Naive B cell (primary cell): ENCODE measurements around the gene NDUFB8. TPM values are rescaled to one million over a fixed set of nuclear protein-coding genes. Genes with fewer than 3 reads are reported as not detected.

Source experiments
- ATAC-seq, 2 donors: fragments of 150-1000 bp; cut with Tn5 transposase; 2 replicates each; pipeline ENCODE4 v1.10.0; 2021; ENCODE audit warnings: low read depth in 2 of 2, mild to moderate bottlenecking in 2 of 2, moderate library complexity in 2 of 2
- DNase-seq: peaks from one replicate; pipeline ENCODE4 v3.0.0; 2022
- H3K27ac Mint-ChIP-seq, 6 donors: one replicate each; pipeline ENCODE4 v1.8.0; 2020 to 2022; ENCODE audit warnings: mild to moderate bottlenecking in 6 of 6, mixed read lengths in 6 of 6, moderate library complexity in 5 of 6, inconsistent platforms in 2 of 6
- H3K27me3 Mint-ChIP-seq, 3 donors: one replicate each; pipeline ENCODE4 v1.8.0; 2021 to 2022; ENCODE audit warnings: mixed read lengths in 3 of 3, mild to moderate bottlenecking in 1 of 3
- H3K36me3 Mint-ChIP-seq, 2 donors: one replicate each; pipeline ENCODE4 v1.8.0; 2020 to 2022; ENCODE audit warnings: mixed read lengths in 2 of 2, inconsistent platforms in 1 of 2, mild to moderate bottlenecking in 1 of 2
- H3K4me1 Mint-ChIP-seq, 3 donors: one replicate each; pipeline ENCODE4 v1.8.0; 2020 to 2022; ENCODE audit warnings: mixed read lengths in 3 of 3, inconsistent platforms in 1 of 3, mild to moderate bottlenecking in 1 of 3, moderate library complexity in 1 of 3
- H3K4me3 Mint-ChIP-seq, 8 donors: one replicate each; pipeline ENCODE4 v1.8.0; 2020 to 2022; ENCODE audit warnings: mild to moderate bottlenecking in 8 of 8, mixed read lengths in 8 of 8, moderate library complexity in 8 of 8, inconsistent platforms in 2 of 8
- H3K9me3 Mint-ChIP-seq, 7 donors: one replicate each; pipeline ENCODE4 v1.8.0; 2020 to 2022; ENCODE audit warnings: mixed read lengths in 7 of 7, mild to moderate bottlenecking in 5 of 7, inconsistent platforms in 2 of 7, moderate library complexity in 1 of 7
- polyA plus RNA-seq, 6 donors: library from polyadenylated mRNA; unstranded; fragments of 300-500 nt; fragmentation: Illumina TruSeq; gene quantifications; one replicate each; pipeline ENCODE4 v1.2.3, GENCODE V29; 2021; ENCODE audit warnings: low read depth in 6 of 6

The NDUFB8 gene
- polyA plus RNA-seq, 6 donors from 2014 or later, result 403 to 762 (median 428) TPM

GRCh38 chr10:100562008-100562672 lies 32.5 kb upstream of the NDUFB8 start:
- no peak overlapping the region for H3K27ac Mint-ChIP-seq
- H3K27me3 Mint-ChIP-seq, result peaks cover 8 to 49% (median 14%) of the 10 kb centered on the region in 3 donors
- DNase-seq (peak; percentile 65), ATAC-seq (peak; percentile 93)
- H3K4me1 Mint-ChIP-seq, result peaks cover 14 to 19% (median 18%) of the 10 kb centered on the region in 3 donors
- H3K36me3 Mint-ChIP-seq, result peaks cover 0 to 7% of the 10 kb centered on the region in 2 donors
- H3K9me3 Mint-ChIP-seq, result no peaks in the 10 kb centered on the region
- peak overlapping the region; percentile 45 to 81 (median 54) for H3K4me3 Mint-ChIP-seq

DNA sequence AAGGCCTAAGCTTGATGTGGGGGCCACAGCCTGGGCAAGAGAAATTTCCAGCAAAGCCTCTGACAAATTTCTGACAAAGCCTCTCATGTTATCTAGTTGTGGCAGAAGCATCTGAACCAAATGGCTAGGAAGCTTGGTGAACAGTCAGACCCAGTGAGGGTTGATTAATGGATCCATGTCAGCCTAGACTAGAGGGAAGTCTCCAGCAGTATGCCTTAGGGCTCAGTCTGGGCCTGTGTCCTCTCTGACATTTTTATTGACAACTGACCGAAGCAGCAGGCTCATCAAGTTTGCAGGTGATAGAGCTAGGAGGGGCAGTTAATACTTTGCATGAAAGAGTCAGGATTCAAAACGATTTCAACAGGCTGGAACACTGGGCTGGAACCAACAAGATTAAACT lies 31.3 kb upstream of the NDUFB8 start:
- Mint-ChIP-seq H3K4me1 (peaks cover 14 to 19% (median 18%) of the 10 kb centered on the region in 3 donors), H3K27me3 (peaks cover 8 to 39% (median 14%) of the 10 kb centered on the region in 3 donors), H3K9me3 (no peaks in the 10 kb centered on the region), H3K27ac (no peak overlapping the region), H3K4me3 (peak overlapping the region in 3 of 8 donors; percentile 39 to 74 (median 52)), H3K36me3 (peaks cover 3 to 8% of the 10 kb centered on the region in 2 donors)
- no peak for ATAC-seq
- no peak for DNase-seq

DNA sequence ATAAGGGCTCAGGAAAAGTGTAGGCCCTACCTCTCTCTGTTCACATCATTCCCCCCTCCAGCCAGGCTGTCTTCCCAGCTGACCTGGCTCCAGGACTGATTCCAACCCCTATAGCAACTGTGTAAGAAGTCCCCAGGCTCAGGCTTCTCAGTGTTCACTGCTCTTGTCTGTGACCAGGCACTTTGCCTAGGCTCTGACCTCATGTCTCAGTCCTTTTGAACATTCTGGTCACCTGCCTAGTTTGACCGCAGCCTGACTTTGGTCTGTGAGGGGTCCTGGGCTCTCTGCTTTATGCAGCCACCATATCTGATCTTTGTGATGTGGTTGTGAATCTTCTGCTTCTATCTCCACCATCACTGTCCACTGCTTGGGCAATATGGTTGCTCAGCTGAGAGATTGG lies 30.6 kb upstream of the NDUFB8 start:
- no peaks in the 10 kb centered on the region for H3K9me3 Mint-ChIP-seq
- peak overlapping the region in 1 of 8 donors; percentile 39 for H3K4me3 Mint-ChIP-seq
- peaks cover 8 to 33% (median 14%) of the 10 kb centered on the region in 3 donors for H3K27me3 Mint-ChIP-seq
- peak overlapping the region in 1 of 6 donors; percentile 20 for H3K27ac Mint-ChIP-seq
- DNase-seq, result no peak
- no peak for ATAC-seq
- peaks cover 6 to 8% of the 10 kb centered on the region in 2 donors for H3K36me3 Mint-ChIP-seq
- H3K4me1 Mint-ChIP-seq, result peaks cover 18 to 19% (median 18%) of the 10 kb centered on the region in 3 donors

DNA sequence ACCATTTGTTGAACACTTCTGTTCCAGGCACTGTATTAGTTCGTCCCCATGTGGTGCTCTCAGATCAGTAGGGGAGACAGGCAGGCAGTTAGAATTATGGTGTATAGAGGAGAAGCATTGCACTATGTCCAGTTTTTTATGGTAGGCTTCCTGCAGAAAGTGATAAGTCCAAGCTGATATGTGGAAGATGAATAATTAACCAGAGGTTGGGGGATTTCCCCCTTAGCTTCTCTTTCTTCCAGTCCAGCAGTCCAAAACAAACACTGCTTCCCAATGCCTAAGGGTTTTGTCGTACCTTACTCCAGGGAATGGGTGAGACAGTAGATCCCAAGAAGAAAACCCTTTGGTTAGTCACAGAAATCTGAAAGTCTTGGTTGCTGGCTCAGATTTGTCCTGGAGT lies 25.2 kb upstream of the NDUFB8 start:
- peaks cover 20 to 27% (median 24%) of the 10 kb centered on the region in 3 donors for H3K4me1 Mint-ChIP-seq
- H3K27ac Mint-ChIP-seq, result no peak overlapping the region
- H3K36me3 Mint-ChIP-seq, result peaks cover 6 to 10% of the 10 kb centered on the region in 2 donors
- no peak overlapping the region for H3K4me3 Mint-ChIP-seq
- ATAC-seq (no peak), DNase-seq (no peak)
- no peaks in the 10 kb centered on the region for H3K9me3 Mint-ChIP-seq
- H3K27me3 Mint-ChIP-seq, result no peaks in the 10 kb centered on the region

GRCh38 chr10:100553929-100554328 lies 24.3 kb upstream of the NDUFB8 start:
- no peak for DNase-seq
- peak overlapping the region in 1 of 8 donors; percentile 47 for H3K4me3 Mint-ChIP-seq
- peak overlapping the region in 2 of 6 donors; percentile 38 to 47 for H3K27ac Mint-ChIP-seq
- no peaks in the 10 kb centered on the region for H3K9me3 Mint-ChIP-seq
- no peaks in the 10 kb centered on the region for H3K27me3 Mint-ChIP-seq
- peaks cover 20 to 27% (median 25%) of the 10 kb centered on the region in 3 donors for H3K4me1 Mint-ChIP-seq
- H3K36me3 Mint-ChIP-seq, result peaks cover 6 to 20% of the 10 kb centered on the region in 2 donors
- ATAC-seq, result peak; percentile 64 to 71

DNA sequence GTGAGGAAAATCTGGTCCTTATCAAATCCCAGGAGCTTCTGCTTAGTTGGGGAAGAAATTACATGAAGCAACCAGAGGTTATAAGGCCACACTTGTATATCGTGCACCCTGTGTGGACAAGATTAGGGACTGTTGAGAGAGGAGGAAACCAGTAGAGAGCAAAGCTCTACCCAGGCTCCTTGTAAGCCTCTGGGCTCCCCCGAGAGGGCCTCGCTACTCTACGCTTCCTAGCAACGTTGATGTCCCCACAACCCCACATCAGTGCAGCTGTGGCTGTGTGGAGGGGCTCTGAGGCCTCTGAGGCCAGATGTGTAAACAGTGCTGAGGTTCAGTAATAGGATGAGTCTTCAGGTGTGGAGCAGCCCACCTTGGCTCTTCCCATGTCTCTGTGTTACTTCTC lies 22.1 kb upstream of the NDUFB8 start:
- no peak overlapping the region for H3K27ac Mint-ChIP-seq
- H3K4me3 Mint-ChIP-seq, result no peak overlapping the region
- H3K36me3 Mint-ChIP-seq, result peaks cover 19 to 33% of the 10 kb centered on the region in 2 donors
- DNase-seq, result no peak
- no peaks in the 10 kb centered on the region for H3K27me3 Mint-ChIP-seq
- no peak for ATAC-seq
- H3K9me3 Mint-ChIP-seq, result no peaks in the 10 kb centered on the region
- peaks cover 20 to 28% (median 27%) of the 10 kb centered on the region in 3 donors for H3K4me1 Mint-ChIP-seq

DNA sequence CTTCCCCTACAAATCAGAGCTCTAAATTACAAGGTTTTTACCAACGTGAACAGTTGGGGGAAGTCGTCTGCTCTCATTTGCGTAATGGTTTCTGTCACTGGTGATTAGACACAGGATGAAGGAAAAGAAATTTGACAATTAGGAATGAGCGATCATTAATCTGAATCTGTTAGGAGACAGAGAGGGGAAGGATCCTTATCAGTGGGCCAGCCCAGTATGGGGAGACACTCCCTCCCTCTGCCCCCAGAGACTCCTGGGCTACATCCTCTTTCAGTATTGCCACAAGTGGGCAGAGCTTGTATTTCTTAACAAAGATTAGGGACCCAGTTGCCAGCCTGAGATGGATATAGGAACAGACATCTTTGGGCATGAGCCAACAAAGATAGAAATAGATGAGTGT lies 21.5 kb upstream of the NDUFB8 start:
- DNase-seq (no peak), ATAC-seq (peak in 1 of 2 donors; percentile 38)
- Mint-ChIP-seq H3K36me3 (peaks cover 20 to 35% of the 10 kb centered on the region in 2 donors), H3K27me3 (no peaks in the 10 kb centered on the region), H3K4me3 (no peak overlapping the region), H3K9me3 (no peaks in the 10 kb centered on the region), H3K27ac (peak overlapping the region in 4 of 6 donors; percentile 48 to 77 (median 64)), H3K4me1 (peaks cover 20 to 28% (median 27%) of the 10 kb centered on the region in 3 donors)

DNA sequence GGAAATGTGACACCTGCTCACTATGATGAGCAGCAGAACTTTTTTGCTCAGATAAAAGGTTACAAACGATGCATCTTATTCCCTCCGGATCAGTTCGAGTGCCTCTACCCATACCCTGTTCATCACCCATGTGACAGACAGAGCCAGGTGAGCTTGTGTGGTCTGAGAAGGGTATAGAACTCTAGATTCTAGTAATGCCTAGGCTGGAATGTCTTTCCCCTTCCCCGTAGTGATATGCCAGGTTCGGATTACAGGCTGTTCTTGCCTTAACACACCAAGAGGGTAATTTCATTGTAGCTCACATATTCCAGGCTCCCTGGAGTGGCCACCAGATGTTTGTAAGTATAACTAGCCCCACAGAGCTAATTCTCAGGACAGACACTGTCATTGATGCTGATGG lies 15.3 kb upstream of the NDUFB8 start:
- Mint-ChIP-seq H3K4me3 (no peak overlapping the region), H3K36me3 (peaks cover 23 to 43% of the 10 kb centered on the region in 2 donors), H3K27me3 (no peaks in the 10 kb centered on the region), H3K4me1 (peaks cover 0 to 9% (median 6%) of the 10 kb centered on the region in 3 donors), H3K27ac (no peak overlapping the region), H3K9me3 (no peaks in the 10 kb centered on the region)
- no peak for ATAC-seq
- no peak for DNase-seq

GRCh38 chr10:100537475-100537874 lies 7.8 kb upstream of the NDUFB8 start:
- Mint-ChIP-seq H3K36me3 (peaks cover 0 to 5% of the 10 kb centered on the region in 2 donors), H3K4me1 (peaks cover 0 to 9% (median 5%) of the 10 kb centered on the region in 3 donors), H3K27me3 (no peaks in the 10 kb centered on the region), H3K9me3 (no peaks in the 10 kb centered on the region), H3K4me3 (peak overlapping the region in 2 of 8 donors; percentile 5 to 55), H3K27ac (peak overlapping the region in 2 of 6 donors; percentile 49)
- no peak for DNase-seq
- no peak for ATAC-seq

- no peaks in the 10 kb centered on the region for H3K27me3 Mint-ChIP-seq
- peaks cover 0 to 5% of the 10 kb centered on the region in 2 donors for H3K36me3 Mint-ChIP-seq
- no peak within 1 kb of the TSS for H3K4me3 Mint-ChIP-seq
- H3K9me3 Mint-ChIP-seq, result no peaks in the 10 kb centered on the region
- DNase-seq, result peak; percentile 89
- peak; percentile 87 to 91 for ATAC-seq
- H3K4me1 Mint-ChIP-seq, result peaks cover 0 to 6% (median 5%) of the 10 kb centered on the region in 3 donors
- peak within 1 kb of the TSS in 3 of 6 donors; percentile 21 to 52 (median 47) for H3K27ac Mint-ChIP-seq
These were observed 6.2 kb upstream of the NDUFB8 start, which contains the start of gene HIF1AN for GRCh38 chr10:100535715-100536353. TSS of gene HIF1AN (plus strand) at chr10:100535943. CDS start at chr10:100535959, 16 bp downstream.

DNA sequence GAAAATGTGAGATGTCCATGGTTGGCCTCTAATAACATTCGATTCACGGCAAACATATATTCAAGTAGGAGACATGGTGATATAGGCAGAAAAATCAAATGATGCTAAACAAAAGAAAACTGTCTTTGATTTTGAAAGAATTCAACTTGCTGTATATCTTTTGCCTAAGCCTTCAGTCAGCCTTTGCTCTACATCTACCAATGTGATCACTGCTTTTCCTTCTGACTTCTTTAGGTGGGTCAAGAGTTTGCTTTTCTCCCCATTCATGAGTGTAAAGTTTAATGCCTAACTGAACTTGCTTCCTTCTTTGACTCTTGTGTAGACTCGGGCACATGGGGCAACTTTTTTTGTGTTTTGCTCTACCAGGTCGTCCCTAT lies 5.7 kb upstream of the NDUFB8 start:
- no peak for DNase-seq
- H3K4me3 Mint-ChIP-seq, result no peak overlapping the region
- H3K27ac Mint-ChIP-seq, result no peak overlapping the region
- peaks cover 0 to 5% of the 10 kb centered on the region in 2 donors for H3K36me3 Mint-ChIP-seq
- peaks cover under 1 to 5% (median 5%) of the 10 kb centered on the region in 3 donors for H3K4me1 Mint-ChIP-seq
- ATAC-seq, result no peak
- H3K27me3 Mint-ChIP-seq, result no peaks in the 10 kb centered on the region
- no peaks in the 10 kb centered on the region for H3K9me3 Mint-ChIP-seq

GRCh38 chr10:100534726-100535125 lies 5.1 kb upstream of the NDUFB8 start:
- H3K36me3 Mint-ChIP-seq, result peaks cover 0 to 6% of the 10 kb centered on the region in 2 donors
- no peaks in the 10 kb centered on the region for H3K27me3 Mint-ChIP-seq
- H3K4me3 Mint-ChIP-seq, result no peak overlapping the region
- DNase-seq (no peak), ATAC-seq (no peak)
- peaks cover 7 to 11% (median 11%) of the 10 kb centered on the region in 3 donors for H3K4me1 Mint-ChIP-seq
- peak overlapping the region in 1 of 6 donors; percentile 54 for H3K27ac Mint-ChIP-seq
- H3K9me3 Mint-ChIP-seq, result no peaks in the 10 kb centered on the region

DNA sequence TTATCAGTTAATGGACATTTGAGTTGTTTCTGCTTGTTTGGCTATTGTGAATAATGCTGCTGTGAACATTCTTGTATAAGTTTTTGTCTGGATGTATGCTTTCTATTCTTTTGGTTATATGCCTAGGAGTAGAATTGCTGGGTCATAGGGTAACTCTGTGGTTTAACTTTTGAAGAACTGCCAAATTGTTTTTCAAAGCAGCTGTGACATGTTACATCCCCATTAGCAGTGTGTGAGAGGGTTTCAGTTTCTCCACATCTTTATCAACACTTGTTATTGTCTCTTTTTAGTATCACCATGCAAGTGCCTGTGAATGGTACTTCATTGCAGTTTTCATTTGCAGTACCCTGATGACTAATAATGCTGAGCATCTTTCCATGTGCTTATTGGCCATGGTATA lies 2.1 kb upstream of the NDUFB8 start:
- H3K4me1 Mint-ChIP-seq, result peaks cover 14 to 40% (median 30%) of the 10 kb centered on the region in 3 donors
- H3K9me3 Mint-ChIP-seq, result no peaks in the 10 kb centered on the region
- H3K36me3 Mint-ChIP-seq, result peaks cover 0 to 9% of the 10 kb centered on the region in 2 donors
- ATAC-seq, result no peak
- no peak overlapping the region for H3K27ac Mint-ChIP-seq
- peak overlapping the region in 1 of 8 donors; percentile 71 for H3K4me3 Mint-ChIP-seq
- H3K27me3 Mint-ChIP-seq, result no peaks in the 10 kb centered on the region
- DNase-seq, result no peak
